22Rv1 (cell line): ENCODE data around the gene SLC27A5.

Experiments
- CTCF ChIP-seq: fragments of 450-650 bp; IDR thresholded peaks from 2 replicates; pipeline ENCODE4 v1.5.1; 2017; ENCODE audit warnings: mild to moderate bottlenecking
- ZFX ChIP-seq: fragments of 450-650 bp; IDR thresholded peaks from 2 replicates; pipeline ENCODE4 v1.6.1; 2017; ENCODE audit warnings: antibody characterized with exemption, borderline replicate concordance

- TF ChIP-seq CTCF (no peak), ZFX (no peak)
Measured at GRCh38 chr19:58477130-58477529, 34.7 kb downstream of the SLC27A5 start.
